ENCODE results near the gene RUNX3. TPM values are rescaled to one million over a fixed set of nuclear protein-coding genes. Genes with fewer than 3 reads are reported as not detected.

Gene RUNX3
- total RNA-seq, 4 donors from 2014 or later = 0.26 to 1.7 (median 1.6) TPM; not detected in 1

- no peaks in the 10 kb centered on the region for H3K36me3 ChIP-seq
- H3K4me1 ChIP-seq = no peaks in the 10 kb centered on the region
- intact Hi-C loops (cut with DNase I; ENCODE audit: low total_unique reads) = no loop called here
- no peaks in the 10 kb centered on the region for H3K9me3 ChIP-seq
- H3K27ac ChIP-seq = no peak overlapping the region
- TF ChIP-seq POLR2A (IDR thresholded peaks at IDR 0.05) (no peak), CTCF (IDR thresholded peaks at IDR 0.05) (no peak)
- no peaks in the 10 kb centered on the region for H3K27me3 ChIP-seq
- DNase-seq = no peak
- no peak overlapping the region for H3K4me3 ChIP-seq
Observed at GRCh38 chr1:24913616-24914225, 16.4 kb downstream of the RUNX3 start.

DNA sequence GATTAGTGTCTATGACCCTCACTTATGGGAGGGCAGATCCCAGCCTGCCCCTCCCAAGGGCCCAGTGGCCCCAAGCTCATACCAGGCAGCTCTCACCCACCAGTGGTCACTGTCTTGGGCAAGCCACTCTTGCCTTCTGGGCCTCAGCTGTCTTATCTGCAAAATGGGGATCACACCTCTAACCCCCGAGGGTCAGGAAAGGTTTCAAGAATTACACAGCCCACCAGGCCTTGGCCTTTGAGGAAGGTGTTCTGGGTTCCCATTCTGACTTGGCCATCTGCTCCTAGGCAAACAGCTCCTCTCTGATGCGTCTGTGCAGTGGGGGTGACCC is 16.8 kb downstream of the RUNX3 start:
- no peaks in the 10 kb centered on the region for H3K36me3 ChIP-seq
- TF ChIP-seq POLR2A (IDR thresholded peaks at IDR 0.05) = no peak
- TF ChIP-seq CTCF (IDR thresholded peaks at IDR 0.05) = no peak
- intact Hi-C loops (cut with DNase I; ENCODE audit: low total_unique reads) = no loop called here
- no peaks in the 10 kb centered on the region for H3K4me1 ChIP-seq
- no peak overlapping the region for H3K4me3 ChIP-seq
- DNase-seq = no peak
- H3K27me3 ChIP-seq = no peaks in the 10 kb centered on the region
- no peaks in the 10 kb centered on the region for H3K9me3 ChIP-seq
- no peak overlapping the region for H3K27ac ChIP-seq

DNA sequence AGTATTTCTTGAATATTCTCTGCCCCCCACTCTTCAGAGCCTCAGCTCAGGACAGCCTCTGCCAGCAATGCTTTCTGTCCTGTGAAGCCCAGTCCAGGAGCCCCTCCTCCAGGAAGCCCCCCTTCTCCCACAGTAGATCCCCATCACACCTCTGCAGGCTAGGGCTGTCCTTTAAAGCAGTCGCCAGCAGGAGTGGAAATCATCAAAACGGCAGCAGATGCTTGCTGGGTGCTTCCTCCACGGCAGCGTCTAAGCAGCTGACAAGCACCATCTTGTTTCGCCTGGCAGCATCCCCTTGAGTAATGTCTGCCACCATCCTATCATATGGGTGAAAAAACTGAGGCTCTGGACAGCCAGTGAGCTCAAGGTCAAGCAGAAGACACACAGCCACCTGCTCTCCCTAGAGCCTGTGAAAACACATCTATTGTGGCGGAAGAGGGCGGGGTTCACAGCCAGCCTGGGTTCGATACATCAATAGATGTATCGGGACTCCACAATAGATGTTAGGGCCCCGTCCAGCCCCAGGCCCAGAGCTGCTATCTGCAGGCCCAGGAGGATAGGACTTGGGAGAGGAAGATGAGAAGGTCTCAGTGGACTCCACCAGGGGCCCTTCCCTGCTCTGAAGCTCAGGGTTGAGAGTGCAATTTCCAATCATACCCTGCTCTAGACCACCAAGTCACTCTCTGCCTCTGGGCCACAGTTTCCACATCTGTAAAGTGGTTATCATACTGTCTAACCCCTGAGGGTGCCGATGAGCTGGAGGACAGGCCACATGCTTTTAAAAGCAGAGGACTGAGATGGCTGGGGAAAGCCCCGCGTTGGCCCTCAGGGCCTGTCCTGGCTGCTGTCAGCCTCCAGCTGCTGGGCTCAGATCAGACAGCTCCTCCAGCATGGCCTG is 17.5 kb downstream of the RUNX3 start:
- Histone ChIP-seq H3K27ac (no peak overlapping the region), H3K36me3 (no peaks in the 10 kb centered on the region), H3K27me3 (no peaks in the 10 kb centered on the region), H3K4me3 (no peak overlapping the region), H3K4me1 (no peaks in the 10 kb centered on the region), H3K9me3 (no peaks in the 10 kb centered on the region)
- intact Hi-C loops (cut with DNase I; ENCODE audit: low total_unique reads) = no loop called here
- DNase-seq = no peak
- TF ChIP-seq POLR2A (IDR thresholded peaks at IDR 0.05) = no peak
- TF ChIP-seq CTCF (IDR thresholded peaks at IDR 0.05) = no peak

DNA sequence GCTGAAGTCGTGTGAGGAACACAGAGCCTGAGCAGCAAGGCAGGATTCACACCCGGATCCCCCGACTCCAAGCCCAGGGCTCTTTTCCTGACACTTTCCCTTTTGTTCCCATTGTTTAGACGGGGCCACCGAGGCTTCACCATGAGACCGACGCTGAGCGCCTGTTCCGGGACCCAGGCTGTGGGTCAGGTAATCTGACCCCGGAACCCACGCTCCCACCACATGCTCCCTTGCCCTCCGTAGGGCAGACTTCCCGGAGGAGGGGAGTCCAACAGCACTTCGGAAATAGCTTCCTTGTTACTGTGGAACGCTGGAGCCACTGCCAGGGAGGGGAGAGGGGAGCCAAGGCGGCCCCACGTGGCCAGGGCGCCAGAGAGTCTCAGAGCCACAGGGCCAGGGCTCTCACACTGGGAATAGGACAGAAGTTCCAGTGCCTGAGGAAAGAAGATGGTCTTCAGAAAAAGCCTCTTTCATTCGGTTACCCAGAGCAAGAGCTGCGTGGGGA is 18.4 kb downstream of the RUNX3 start:
- Histone ChIP-seq H3K9me3 (no peaks in the 10 kb centered on the region), H3K4me1 (no peaks in the 10 kb centered on the region), H3K4me3 (no peak overlapping the region), H3K27ac (no peak overlapping the region), H3K27me3 (no peaks in the 10 kb centered on the region), H3K36me3 (no peaks in the 10 kb centered on the region)
- intact Hi-C loops (cut with DNase I; ENCODE audit: low total_unique reads) = no loop called here
- DNase-seq = no peak
- no peak for TF ChIP-seq CTCF (IDR thresholded peaks at IDR 0.05)
- TF ChIP-seq POLR2A (IDR thresholded peaks at IDR 0.05) = no peak

Data from uterus (tissue), 4 donors.